ENCODE data around the gene RBM15B.

RBM15B gene, protein sequence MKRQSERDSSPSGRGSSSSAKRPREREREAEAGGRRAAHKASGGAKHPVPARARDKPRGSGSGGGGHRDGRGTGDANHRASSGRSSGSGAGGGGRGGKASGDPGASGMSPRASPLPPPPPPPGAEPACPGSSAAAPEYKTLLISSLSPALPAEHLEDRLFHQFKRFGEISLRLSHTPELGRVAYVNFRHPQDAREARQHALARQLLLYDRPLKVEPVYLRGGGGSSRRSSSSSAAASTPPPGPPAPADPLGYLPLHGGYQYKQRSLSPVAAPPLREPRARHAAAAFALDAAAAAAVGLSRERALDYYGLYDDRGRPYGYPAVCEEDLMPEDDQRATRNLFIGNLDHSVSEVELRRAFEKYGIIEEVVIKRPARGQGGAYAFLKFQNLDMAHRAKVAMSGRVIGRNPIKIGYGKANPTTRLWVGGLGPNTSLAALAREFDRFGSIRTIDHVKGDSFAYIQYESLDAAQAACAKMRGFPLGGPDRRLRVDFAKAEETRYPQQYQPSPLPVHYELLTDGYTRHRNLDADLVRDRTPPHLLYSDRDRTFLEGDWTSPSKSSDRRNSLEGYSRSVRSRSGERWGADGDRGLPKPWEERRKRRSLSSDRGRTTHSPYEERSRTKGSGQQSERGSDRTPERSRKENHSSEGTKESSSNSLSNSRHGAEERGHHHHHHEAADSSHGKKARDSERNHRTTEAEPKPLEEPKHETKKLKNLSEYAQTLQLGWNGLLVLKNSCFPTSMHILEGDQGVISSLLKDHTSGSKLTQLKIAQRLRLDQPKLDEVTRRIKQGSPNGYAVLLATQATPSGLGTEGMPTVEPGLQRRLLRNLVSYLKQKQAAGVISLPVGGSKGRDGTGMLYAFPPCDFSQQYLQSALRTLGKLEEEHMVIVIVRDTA

DNA sequence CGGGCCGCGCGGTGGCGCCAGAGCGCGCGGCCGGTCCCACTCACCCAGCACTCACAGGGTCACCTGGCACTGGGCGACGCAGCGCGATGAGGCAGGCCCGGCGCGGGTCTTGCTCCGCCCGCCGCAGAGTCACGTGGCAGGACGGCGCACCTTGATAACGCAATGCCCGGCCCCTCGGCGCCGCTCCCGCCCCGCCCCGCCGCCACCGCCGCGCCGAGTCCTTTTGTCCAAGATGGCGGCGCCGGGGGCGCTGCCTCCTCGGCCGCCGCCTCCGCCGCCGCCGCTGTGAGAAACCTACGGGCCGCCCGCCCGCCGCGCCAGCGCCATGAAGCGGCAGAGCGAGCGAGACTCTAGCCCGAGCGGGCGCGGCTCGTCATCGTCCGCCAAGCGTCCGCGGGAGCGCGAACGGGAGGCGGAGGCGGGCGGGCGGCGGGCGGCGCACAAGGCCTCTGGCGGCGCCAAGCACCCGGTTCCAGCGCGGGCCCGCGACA is at the start of gene RBM15B:
RBM15B (plus strand) TSS at position 211 of the 491 bp plus-strand sequence; CDS start at position 326, 115 bp downstream.
- in situ Hi-C loops (cut with HindIII; ENCODE audit: low sequenced_read_pairs): loop anchor here (25.0 kb wide), 1 partner anchor 1054 kb away; the partner anchor contains the start of genes RASSF1, TUSC2 and ZMYND10

DNA sequence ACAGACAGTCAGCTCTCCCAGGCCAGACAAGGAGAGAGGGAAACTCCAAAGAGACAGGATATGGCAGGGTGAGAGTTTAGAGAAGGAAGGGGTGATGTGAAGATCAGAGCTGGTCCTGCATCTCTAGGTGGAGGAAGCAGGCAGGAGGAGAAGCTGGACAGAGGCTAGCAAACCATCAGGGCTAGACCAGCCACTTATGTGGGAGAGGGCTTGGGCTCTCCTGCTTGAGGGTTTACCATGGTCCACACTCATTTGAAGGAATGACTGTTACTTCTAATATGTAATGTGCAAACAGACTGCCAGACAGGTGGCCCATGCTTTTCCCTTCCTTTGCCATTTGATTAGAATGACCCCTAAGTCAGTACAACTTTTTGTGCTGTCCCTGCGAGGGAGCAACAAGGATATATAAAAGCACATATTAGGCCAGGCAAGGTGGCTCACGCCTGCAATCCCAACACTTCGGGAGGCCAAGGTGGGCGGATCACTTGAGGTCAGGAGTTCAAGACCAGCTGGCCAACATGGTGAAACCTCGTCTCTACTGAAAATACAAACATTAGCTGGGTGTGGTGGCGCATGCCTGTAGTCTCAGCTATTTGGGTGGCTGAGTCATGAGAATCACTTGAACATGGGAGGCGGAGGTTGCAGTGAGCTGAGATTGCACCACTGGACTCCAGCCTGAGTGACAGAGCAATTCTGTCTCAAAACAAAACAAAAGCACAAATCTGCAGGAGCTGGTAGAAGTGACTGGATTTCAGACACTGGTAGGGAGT is 47.0 kb upstream of the RBM15B start:
- in situ Hi-C loops (cut with HindIII; ENCODE audit: low sequenced_read_pairs): no loop called here

DNA sequence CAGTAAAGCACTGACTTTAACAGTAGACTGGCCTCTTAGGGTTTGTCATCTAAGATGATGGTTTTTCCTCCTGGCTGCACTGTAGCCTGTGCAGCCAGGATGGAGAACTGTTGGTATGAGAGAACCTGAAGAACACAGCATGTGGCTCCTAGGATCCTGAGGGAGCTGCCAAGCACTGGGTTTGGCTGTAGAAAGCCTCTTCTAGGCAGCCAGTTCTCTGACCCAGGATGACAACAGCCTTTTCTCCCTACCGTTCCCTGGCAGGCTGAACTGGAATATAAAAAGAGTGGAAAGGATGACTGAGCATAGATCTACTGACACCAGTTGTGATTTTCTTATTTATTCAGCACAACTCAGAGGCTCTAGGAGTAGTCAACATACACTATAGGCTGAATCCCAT is 40.3 kb upstream of the RBM15B start:
- in situ Hi-C loops (cut with HindIII; ENCODE audit: low sequenced_read_pairs): loop anchor here (25.0 kb wide), 1 partner anchor 238 kb away; no protein-coding TSS in a partner anchor

DNA sequence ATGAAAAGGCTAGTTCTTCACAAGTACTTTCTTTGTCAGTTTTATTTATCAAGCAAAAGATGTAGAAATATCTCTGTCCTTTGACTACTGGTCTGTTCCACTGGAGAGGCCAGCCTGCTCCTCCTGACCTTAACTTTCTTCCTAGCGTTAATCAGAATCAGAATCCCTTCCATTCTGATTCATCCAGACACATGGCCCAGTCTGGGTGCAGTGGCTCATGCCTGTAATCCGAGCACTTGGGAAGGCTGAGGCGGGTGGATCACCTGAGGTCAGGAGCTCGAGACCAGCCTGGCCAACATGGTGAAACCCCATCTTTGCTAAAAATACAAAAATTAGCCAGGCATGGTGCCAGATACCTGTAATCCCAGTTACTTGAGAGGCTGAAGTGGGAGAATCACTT is 38.0 kb upstream of the RBM15B start:
- in situ Hi-C loops (cut with HindIII; ENCODE audit: low sequenced_read_pairs): loop anchor here (25.0 kb wide), 1 partner anchor 241 kb away; no protein-coding TSS in a partner anchor

DNA sequence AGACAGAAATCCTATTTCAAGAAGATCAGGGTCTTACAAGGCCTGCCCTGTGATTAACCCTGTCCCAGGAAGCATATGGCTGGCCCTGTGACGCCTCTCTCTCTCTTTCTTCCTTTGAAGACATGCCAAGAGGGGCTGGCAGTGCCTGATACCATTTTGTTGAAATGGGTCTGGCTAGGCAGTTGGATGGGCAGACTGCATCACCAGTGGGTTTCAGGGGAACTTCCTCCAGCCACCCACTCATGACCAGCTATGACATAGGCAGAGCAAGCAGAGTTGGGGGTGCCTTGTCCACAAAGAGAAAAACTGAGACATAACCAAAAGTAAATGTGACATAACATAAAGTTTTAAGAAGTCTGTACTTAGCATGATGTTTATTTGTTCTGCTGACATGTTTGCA is 37.4 kb upstream of the RBM15B start:
- in situ Hi-C loops (cut with HindIII; ENCODE audit: low sequenced_read_pairs): loop anchor here (25.0 kb wide), 1 partner anchor 241 kb away; no protein-coding TSS in a partner anchor

DNA sequence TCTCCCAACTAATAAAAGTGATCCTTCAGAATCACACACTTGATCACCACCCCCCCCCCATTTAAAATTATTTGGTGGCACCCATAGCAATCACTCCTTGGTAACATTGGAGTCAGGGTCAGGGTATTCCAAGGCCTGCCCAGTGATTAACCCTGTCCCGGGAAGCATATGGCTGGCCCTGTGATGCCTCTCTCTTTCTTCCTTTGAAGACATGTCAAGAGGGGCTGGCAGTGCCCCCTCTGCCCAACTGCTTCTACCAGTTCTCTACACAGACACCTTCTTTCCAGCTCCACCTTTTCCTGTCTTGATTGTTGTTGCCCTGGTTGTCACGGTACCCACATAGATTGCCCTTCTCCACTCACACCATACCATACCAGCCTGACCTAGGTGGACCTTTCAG is 36.9 kb upstream of the RBM15B start:
- in situ Hi-C loops (cut with HindIII; ENCODE audit: low sequenced_read_pairs): loop anchor here (25.0 kb wide), 1 partner anchor 242 kb away; no protein-coding TSS in a partner anchor

DNA sequence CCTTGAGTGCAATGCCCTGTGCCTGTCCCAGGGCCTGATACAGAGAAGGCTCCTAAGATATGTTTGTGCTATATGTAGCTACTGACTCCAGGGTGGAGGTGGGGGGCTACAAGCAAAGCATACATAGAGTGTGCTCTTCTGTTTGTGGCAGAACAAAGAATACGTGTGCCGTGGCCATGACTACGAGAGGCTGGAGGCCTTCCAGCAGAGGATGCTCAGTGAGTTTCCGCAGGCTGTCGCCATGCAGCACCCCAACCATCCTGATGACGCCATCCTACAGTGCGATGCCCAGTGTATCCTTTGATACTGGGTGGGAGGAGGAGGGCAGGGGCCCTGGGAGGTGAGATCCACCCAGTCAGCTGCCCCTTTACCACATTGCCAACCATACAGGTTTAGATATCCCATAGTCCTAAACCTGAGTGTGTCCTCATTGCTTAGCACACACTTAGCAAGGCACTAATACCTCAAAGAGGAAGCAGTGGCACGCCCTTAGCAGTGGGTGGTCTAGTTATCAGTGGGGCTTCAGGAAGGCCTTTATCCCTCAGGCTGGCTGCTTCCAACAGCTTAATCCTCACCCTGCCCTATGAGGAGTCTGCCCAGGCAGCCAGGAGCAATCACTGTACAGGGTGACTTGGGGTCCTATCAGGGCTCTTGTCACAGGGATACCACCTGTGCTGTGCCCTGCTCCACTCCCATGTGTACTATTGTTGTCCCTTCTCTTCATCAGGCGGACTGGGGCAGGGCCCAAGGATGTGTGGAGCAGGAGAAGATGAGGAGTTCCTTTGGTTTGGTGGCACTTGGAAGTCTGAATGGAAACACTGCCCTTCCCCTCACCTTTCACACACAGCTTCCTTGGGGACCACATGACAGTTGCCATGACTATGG is 36.1 kb upstream of the RBM15B start:
- in situ Hi-C loops (cut with HindIII; ENCODE audit: low sequenced_read_pairs): loop anchor here (25.0 kb wide), 1 partner anchor 243 kb away; no protein-coding TSS in a partner anchor

DNA sequence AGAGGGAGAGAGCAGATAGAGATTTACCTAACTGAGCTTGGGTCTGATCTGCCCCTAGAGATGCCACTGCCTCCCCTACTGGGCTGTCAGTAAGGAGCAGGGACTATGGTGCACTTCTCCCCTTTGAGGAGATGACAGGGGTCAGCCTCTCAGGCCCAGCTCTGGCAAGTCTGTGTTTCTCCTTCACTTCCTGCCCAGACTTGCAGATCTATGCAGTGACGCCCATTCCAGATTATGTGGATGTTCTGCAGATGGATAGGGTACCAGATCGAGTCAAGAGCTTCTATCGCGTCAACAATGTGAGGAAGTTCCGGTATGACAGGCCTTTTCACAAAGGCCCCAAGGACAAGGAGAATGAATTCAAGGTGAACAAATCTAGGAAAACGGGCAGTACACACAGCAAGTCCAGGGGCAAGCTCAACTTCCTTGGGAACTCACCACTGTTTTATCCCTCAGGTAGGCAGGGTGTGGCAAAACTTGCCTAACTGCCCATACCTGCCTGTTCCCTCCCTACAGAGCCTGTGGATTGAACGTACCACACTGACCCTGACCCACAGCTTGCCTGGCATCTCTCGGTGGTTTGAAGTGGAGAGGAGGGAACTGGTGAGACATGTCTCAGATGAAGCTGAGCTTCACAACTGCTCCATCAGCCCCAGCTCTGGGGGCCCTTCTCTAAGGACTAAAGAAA is 35.0 kb upstream of the RBM15B start:
- in situ Hi-C loops (cut with HindIII; ENCODE audit: low sequenced_read_pairs): loop anchor here (25.0 kb wide), 1 partner anchor 244 kb away; no protein-coding TSS in a partner anchor

DNA sequence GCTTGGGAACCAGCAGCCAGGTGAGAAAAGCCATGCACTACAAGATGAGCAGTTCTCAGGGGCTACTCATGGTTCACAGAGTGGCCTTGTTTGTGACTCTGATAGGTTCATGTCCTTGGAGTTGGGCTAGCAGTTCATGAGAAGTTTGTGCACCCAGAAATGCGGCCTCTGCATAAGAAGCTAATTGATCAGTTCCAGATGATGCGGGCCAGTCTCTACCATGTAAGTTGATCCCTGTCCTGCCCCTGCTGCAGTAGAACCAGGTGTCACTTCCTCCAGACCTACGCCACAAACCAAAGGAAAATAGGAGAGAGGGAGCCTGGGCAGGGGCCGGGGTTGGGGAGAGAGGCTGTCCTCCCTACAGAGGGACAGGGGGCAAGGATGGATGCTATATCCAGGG is 33.2 kb upstream of the RBM15B start:
- in situ Hi-C loops (cut with HindIII; ENCODE audit: low sequenced_read_pairs): loop anchor here (25.0 kb wide), 1 partner anchor 246 kb away; no protein-coding TSS in a partner anchor

DNA sequence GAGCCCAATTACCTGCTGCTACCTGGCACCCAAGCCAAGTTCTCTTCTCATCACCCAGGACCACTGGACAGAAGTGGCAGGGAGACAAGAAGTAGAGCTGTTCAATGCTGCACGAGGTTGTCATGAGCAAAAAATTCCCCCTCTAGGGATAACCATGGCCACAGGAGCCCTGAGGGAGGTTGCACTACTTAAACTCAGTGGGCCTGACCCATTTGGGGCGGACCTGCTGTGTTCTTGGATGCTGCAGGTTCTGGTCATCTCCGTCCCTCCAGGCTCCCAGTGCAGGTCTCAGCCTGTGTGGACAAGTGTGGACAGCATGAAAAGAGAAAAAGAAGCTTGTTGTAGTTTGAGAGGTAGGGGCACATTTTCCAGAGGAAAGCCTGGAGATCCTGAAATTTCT is 32.1 kb upstream of the RBM15B start:
- in situ Hi-C loops (cut with HindIII; ENCODE audit: low sequenced_read_pairs): loop anchor here (25.0 kb wide), 1 partner anchor 247 kb away; no protein-coding TSS in a partner anchor

DNA sequence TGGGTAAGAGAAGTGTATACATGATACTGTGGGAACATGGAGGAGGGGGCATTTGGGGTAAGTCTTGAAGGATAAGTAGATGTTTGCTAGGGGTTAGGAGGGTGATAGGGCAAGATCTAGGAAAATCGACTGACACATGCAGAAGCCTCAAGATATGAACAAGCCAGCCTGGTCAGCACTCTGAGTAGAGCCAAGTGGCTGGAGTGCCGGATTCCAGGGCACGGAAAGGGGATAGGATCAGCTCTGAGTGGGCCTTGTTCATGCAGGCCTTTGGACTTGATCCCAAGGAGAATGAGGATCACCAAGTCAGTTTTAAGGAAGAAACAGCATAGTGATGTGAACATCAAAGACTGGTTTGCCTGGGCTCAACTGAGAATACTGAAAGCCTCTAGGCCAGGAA is 30.3 kb upstream of the RBM15B start:
- in situ Hi-C loops (cut with HindIII; ENCODE audit: low sequenced_read_pairs): loop anchor here (25.0 kb wide), 1 partner anchor 249 kb away; no protein-coding TSS in a partner anchor

DNA sequence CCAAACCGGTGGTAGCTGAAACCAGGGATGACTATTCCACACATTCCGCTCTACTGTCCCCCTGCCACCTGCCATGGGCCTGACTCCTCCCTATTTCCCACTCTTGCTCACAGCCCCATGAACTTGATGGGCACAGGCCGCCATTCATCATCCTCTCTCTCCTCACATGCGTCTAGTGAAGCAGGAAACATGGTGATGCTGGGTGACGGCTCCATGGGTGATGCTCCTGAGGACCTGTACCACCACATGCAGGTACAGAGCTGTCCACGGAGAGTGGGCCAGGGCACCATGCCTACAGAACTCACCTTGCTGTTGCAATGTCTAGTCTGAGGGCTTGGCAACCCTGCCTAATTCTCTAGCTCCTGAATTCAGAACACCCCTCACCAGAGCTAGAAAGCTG is 29.3 kb upstream of the RBM15B start:
- in situ Hi-C loops (cut with HindIII; ENCODE audit: low sequenced_read_pairs): loop anchor here (25.0 kb wide), 1 partner anchor 249 kb away; no protein-coding TSS in a partner anchor

DNA sequence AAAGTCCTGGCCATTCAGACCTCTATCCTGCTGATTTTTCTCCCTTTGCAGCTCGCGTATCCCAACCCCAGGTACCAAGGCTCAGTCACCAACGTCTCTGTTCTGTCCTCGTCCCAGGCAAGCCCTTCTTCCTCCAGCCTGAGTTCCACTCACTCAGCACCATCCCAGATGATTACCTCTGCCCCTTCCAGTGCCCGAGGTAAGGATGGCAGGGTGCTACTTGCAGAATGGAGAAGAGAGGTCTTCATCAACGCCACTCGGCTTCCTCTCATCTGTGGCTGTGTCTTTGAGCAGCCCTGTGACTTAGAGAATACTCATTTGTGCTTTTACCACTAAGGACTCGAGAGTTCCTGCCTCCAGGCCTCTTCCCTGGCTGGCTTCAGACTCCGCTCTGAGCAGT is 28.6 kb upstream of the RBM15B start:
- in situ Hi-C loops (cut with HindIII; ENCODE audit: low sequenced_read_pairs): loop anchor here (25.0 kb wide), 1 partner anchor 250 kb away; no protein-coding TSS in a partner anchor

DNA sequence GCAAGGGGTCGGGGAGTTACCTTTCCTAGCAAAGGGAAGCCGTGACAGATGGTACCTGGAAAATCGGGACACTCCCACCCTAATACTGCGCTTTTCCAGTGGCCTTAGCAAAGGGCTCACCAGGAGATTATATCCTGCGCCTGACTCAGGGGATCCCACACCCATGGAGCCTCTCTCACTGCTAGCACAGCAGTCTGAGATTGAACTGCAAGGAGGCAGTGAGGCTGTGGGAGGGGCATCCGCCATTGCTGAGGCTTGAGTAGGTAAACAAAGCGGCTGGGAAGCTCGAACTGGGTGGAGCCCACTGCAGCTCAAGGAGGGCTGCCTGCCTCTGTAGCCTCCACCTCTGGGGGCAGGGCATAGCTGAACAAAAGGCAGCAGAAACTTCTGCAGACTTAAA is 22.8 kb upstream of the RBM15B start:
- in situ Hi-C loops (cut with HindIII; ENCODE audit: low sequenced_read_pairs): loop anchor here (25.0 kb wide), 1 partner anchor 256 kb away; no protein-coding TSS in a partner anchor

DNA sequence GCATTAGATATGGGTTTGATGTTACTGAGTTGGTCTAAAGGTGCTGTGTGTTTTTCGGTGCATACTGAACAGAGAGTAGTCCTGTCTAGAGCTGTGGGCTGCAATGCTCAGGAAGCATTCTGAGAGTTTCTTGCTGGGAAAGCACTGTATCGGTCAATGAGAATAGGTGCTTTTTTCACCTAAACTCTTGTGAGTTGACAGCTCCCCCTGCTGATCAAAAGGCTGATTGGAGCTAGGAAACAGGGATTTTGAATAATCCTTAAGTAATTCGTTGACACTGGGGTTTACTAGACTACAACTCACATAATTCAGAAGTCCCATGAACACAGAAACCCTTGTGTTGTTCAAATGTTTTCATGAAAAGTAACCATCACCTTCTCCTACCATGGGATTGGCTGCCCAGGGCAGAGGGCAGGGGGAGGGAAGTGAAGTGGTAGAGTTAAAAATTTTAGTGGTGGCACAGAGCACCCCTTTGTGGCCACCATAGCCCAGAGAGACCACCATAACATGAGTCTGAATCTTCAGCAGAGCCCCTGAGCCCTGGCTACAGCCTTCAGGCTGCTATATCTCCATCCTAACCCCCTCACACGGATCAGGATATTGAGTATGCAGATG is 19.0 kb upstream of the RBM15B start:
- in situ Hi-C loops (cut with HindIII; ENCODE audit: low sequenced_read_pairs): loop anchor here (25.0 kb wide), 1 partner anchor 260 kb away; no protein-coding TSS in a partner anchor

DNA sequence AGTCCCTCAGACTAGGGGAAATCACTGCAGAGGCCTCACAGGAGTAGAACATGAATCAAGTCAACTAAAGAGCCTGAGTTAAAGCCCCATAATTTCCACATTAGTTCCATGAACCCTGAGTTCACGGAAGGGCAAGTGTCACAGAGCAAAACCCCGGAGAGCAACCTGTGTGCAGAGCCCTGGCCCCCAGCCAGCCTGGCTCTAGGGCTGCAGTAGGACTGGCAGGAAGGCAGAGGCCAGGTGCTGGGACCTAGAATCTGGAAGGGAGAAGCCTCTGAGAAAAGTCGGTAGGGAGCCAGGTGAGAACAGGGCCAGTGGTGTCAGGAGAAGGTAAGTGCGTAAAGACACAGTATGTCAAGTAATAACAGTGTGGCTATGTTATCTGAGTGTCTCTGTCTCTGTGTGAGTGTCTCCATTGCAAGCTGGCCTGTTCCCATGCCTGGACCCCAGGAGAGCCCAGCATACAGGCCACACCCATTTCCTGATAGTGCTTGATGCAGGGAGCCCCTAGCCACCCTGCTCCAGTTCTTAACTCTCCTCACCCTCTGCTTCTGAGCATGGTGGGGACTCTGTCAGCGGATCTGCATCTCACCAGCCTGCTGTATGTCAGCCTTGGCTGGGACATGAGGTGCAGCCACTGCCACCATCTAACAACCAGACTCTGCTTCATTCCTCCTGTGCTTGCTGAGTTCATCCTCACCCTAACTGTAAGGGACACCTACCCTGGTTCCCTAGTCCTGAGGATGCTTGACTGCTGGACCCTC is 17.2 kb upstream of the RBM15B start:
- in situ Hi-C loops (cut with HindIII; ENCODE audit: low sequenced_read_pairs): loop anchor here (25.0 kb wide), 1 partner anchor 262 kb away; no protein-coding TSS in a partner anchor

DNA sequence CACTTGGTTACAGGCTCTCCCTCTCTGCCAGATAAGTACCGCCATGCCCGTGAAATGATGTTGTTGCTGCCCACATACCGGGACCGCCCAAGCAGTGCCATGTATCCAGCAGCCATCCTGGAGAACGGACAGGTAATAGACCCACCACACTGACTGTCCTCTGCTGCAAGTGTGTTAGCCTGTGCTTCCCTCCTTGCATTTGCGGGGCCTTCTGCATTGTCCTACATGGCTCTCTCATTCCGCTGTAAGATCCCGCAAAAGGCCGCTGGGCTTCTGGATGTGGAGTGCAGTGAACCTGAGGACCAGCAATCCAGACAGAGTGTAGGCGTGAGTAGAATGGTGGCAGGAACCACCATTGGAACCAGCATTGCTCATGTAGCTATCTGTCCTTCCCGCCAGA is 16.6 kb upstream of the RBM15B start:
- in situ Hi-C loops (cut with HindIII; ENCODE audit: low sequenced_read_pairs): loop anchor here (25.0 kb wide), 1 partner anchor 262 kb away; no protein-coding TSS in a partner anchor
